Common myeloid progenitor, CD34-positive (primary cell): ENCODE measurements around the gene MISFA.

ENCODE experiments used
- CTCF ChIA-PET: fragments of 350-600 bp; sonication (Branson Sonifier 250); formaldehyde crosslinking; loops from one replicate; lab custom pipeline; 2021; ENCODE audit warnings: antibody characterized with exemption; lab: Charles Lee
- POLR2A ChIA-PET: fragments of 350-600 bp; sonication (Branson Sonifier 250); formaldehyde crosslinking; loops from one replicate; lab custom pipeline; 2021; ENCODE audit warnings: antibody characterized with exemption; lab: Charles Lee
- DNase-seq, 3 donors: peaks; one replicate each; pipeline versions ENCODE4 v3.0.0 to v3.0.0-alpha.2; 2013
- H3K27ac ChIP-seq, 2 experiments: 1 replicate in 1 of 2; 2 replicates in 1 of 2; pipeline ENCODE4 v1.7.0; 2013; ENCODE audit warnings: inconsistent platforms in 2 of 2, low read length in 2 of 2, mild to moderate bottlenecking in 2 of 2, low read depth in 1 of 2, moderate library complexity in 1 of 2; ENCODE audit not compliant: severe bottlenecking in 2 of 2, insufficient read depth in 1 of 2, poor library complexity in 1 of 2
- H3K27me3 ChIP-seq, 5 experiments: replicated peaks in 2 of 5; 1 replicate in 3 of 5; 2 replicates in 2 of 5; pipeline versions ENCODE4 v1.6.1 to v1.7.0; 2013; ENCODE audit warnings: low read length in 4 of 5, mild to moderate bottlenecking in 2 of 5, moderate library complexity in 2 of 5, inconsistent platforms in 1 of 5; ENCODE audit not compliant: insufficient read depth in 5 of 5, control insufficient read depth in 4 of 5
- H3K36me3 ChIP-seq, 4 experiments: 1 replicate in 2 of 4; 2 replicates in 2 of 4; pipeline versions ENCODE4 v1.6.1 to v1.7.0; 2013; ENCODE audit warnings: low read length in 3 of 4, control low read depth in 1 of 4, mild to moderate bottlenecking in 1 of 4; ENCODE audit not compliant: control insufficient read depth in 4 of 4, insufficient read depth in 4 of 4
- H3K4me1 ChIP-seq, 4 experiments: 1 replicate in 3 of 4; 2 replicates in 1 of 4; pipeline versions ENCODE4 v1.6.1 to v1.7.1; 2013; ENCODE audit warnings: low read length in 3 of 4, mild to moderate bottlenecking in 3 of 4, control low read depth in 1 of 4, inconsistent platforms in 1 of 4, moderate library complexity in 1 of 4; ENCODE audit not compliant: control insufficient read depth in 4 of 4, insufficient read depth in 4 of 4; ENCODE audit errors: control extremely low read depth in 1 of 4
- H3K4me3 ChIP-seq, 7 experiments: 1 replicate in 4 of 7; 2 replicates in 3 of 7; pipeline versions ENCODE4 v1.5.1 to v1.7.0; 2013; ENCODE audit warnings: mild to moderate bottlenecking in 7 of 7, low read length in 6 of 7, moderate library complexity in 6 of 7, inconsistent platforms in 2 of 7, low read depth in 2 of 7, control low read depth in 1 of 7; ENCODE audit not compliant: insufficient read depth in 4 of 7, control insufficient read depth in 1 of 7; ENCODE audit errors: extremely low read depth in 1 of 7
- H3K9me3 ChIP-seq, 5 experiments: 1 replicate in 4 of 5; 2 replicates in 1 of 5; pipeline versions ENCODE4 v1.6.1 to v1.7.1; 2013; ENCODE audit warnings: low read length in 4 of 5, mild to moderate bottlenecking in 2 of 5, inconsistent platforms in 1 of 5, low read depth in 1 of 5, moderate library complexity in 1 of 5; ENCODE audit not compliant: control insufficient read depth in 4 of 5, insufficient read depth in 2 of 5; ENCODE audit errors: control extremely low read depth in 1 of 5
- WGBS: methylation state at CpG from one replicate; pipeline ENCODE4 v1.1.5; 2013; ENCODE audit not compliant: insufficient coverage; 5-methylcytosine and 5-hydroxymethylcytosine counted together

Gene MISFA

GRCh38 chr11:18600915-18601569, 1.5 kb downstream of the MISFA start:
- no peak for DNase-seq
- Histone ChIP-seq H3K9me3 (no peaks in the 10 kb centered on the region), H3K27me3 (no peaks in the 10 kb centered on the region), H3K4me1 (no peaks in the 10 kb centered on the region), H3K27ac (no peak overlapping the region), H3K4me3 (no peak overlapping the region), H3K36me3 (peaks cover 0 to 4% (median 1%) of the 10 kb centered on the region in 4 experiments)
- WGBS, result 95% methylated on average over 3 of the region's 4 CpGs
- ChIA-PET CTCF (interaction anchor here (1.4 to 2.1 kb wide), 2 partner anchors 12 to 13 kb away, joined by 4 to 9 read pairs; no protein-coding TSS in a partner anchor), POLR2A (no interaction called here)

GRCh38 chr11:18608376-18608775, 8.8 kb downstream of the MISFA start:
- POLR2A ChIA-PET, result no interaction called here
- Histone ChIP-seq H3K27me3 (no peaks in the 10 kb centered on the region), H3K4me1 (no peaks in the 10 kb centered on the region), H3K27ac (no peak overlapping the region), H3K36me3 (peaks cover 11 to 38% (median 22%) of the 10 kb centered on the region in 4 experiments), H3K4me3 (no peak overlapping the region), H3K9me3 (no peaks in the 10 kb centered on the region)
- DNase-seq, result no peak
- CTCF ChIA-PET, result interaction anchor here (1.3 to 1.7 kb wide), 2 partner anchors 25 to 54 kb away, joined by 4 to 6 read pairs; no protein-coding TSS in a partner anchor
- WGBS, result 80% methylated on average over 1 of the region's 3 CpGs

GRCh38 chr11:18611196-18611595, 11.6 kb downstream of the MISFA start:
- POLR2A ChIA-PET, result no interaction called here
- no peak overlapping the region for H3K4me3 ChIP-seq
- H3K27ac ChIP-seq, result no peak overlapping the region
- no peak for DNase-seq
- WGBS, result no CpG with 5 or more reads among the region's 2 CpGs
- no peaks in the 10 kb centered on the region for H3K27me3 ChIP-seq
- H3K9me3 ChIP-seq, result no peaks in the 10 kb centered on the region
- peaks cover 13 to 57% (median 34%) of the 10 kb centered on the region in 4 experiments for H3K36me3 ChIP-seq
- CTCF ChIA-PET, result interaction anchor here (1.1 kb wide), 1 partner anchor 22 kb away, joined by 3 read pairs; no protein-coding TSS in a partner anchor
- peaks cover 6 to 12% (median 7%) of the 10 kb centered on the region in 4 experiments for H3K4me1 ChIP-seq

- H3K36me3 ChIP-seq, result peaks cover 13 to 53% (median 32%) of the 10 kb centered on the region in 4 experiments
- 100% methylated on average over 1 of the region's 4 CpGs for WGBS
- ChIA-PET POLR2A (no interaction called here), CTCF (no interaction called here)
- no peak overlapping the region for H3K4me3 ChIP-seq
- no peaks in the 10 kb centered on the region for H3K27me3 ChIP-seq
- no peak overlapping the region for H3K27ac ChIP-seq
- peaks cover 10 to 24% (median 18%) of the 10 kb centered on the region in 4 experiments for H3K4me1 ChIP-seq
- no peaks in the 10 kb centered on the region for H3K9me3 ChIP-seq
- no peak for DNase-seq
Observed at GRCh38 chr11:18612394-18612793, 12.8 kb downstream of the MISFA start.

GRCh38 chr11:18614667-18615066, 15.1 kb downstream of the MISFA start:
- POLR2A ChIA-PET, result no interaction called here
- Histone ChIP-seq H3K36me3 (peaks cover 4 to 36% (median 27%) of the 10 kb centered on the region in 4 experiments), H3K9me3 (no peaks in the 10 kb centered on the region), H3K4me3 (no peak overlapping the region), H3K4me1 (peaks cover 25 to 46% (median 36%) of the 10 kb centered on the region in 4 experiments), H3K27ac (no peak overlapping the region), H3K27me3 (no peaks in the 10 kb centered on the region)
- 96% methylated on average over 9 of the region's 10 CpGs for WGBS
- CTCF ChIA-PET, result interaction anchor here (0.6 to 2.5 kb wide), 4 partner anchors 12 to 181 kb away, joined by 3 to 9 read pairs (median 3); no protein-coding TSS in a partner anchor
- DNase-seq, result no peak

GRCh38 chr11:18615628-18616392, 16.2 kb downstream of the MISFA start:
- peaks cover 25 to 46% (median 37%) of the 10 kb centered on the region in 4 experiments for H3K4me1 ChIP-seq
- POLR2A ChIA-PET, result no interaction called here
- 80% methylated on average over 9 of the region's 11 CpGs for WGBS
- no peaks in the 10 kb centered on the region for H3K27me3 ChIP-seq
- no peak overlapping the region for H3K27ac ChIP-seq
- no peaks in the 10 kb centered on the region for H3K9me3 ChIP-seq
- CTCF ChIA-PET, result interaction anchor here (0.5 to 1.4 kb wide), 5 partner anchors 12 to 115 kb away, joined by 3 to 4 read pairs (median 3); no protein-coding TSS in a partner anchor
- H3K36me3 ChIP-seq, result peaks cover 2 to 30% (median 23%) of the 10 kb centered on the region in 4 experiments
- peak overlapping the region in 1 of 7 experiments; percentile 14 for H3K4me3 ChIP-seq
- DNase-seq, result peak; percentile 38 to 91 (median 82)
